Activated CD8-positive, alpha-beta memory T cell treated with anti-CD3 and anti-CD28 coated beads, Interleukin-2, amount 50 U/mL, for 24 hours (primary cell): ENCODE data around the gene GART.
"Not testable (repeated sequence)": the region's sequence is repeated elsewhere in the genome, so short reads cannot be mapped to it uniquely, and the experiment has no call there.

ENCODE experiments used
- DNase-seq: peaks from one replicate; pipeline ENCODE4 v3.0.0-alpha.2; 2020; ENCODE audit errors: extremely low read depth

The GART gene

DNA sequence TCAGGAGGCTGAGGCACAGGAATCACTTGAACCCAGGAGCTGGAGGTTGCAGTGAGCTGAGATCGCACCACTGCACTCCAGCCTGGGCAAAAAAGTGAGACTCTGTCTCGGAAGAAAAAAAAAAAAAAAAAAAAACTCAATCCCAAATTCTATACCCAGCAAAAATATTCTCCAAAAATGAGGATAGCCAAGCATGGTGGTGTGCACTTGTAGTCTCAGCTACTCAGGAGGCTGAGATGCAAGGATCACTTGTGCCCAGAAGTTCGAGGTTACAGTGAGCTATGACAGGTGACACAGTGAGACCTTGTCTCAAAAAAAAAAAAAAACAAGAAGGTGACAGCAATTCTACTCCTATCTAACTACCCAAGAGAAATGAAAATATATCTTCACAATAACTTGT is 68.6 kb downstream of the GART start:
- no peak for DNase-seq

DNA sequence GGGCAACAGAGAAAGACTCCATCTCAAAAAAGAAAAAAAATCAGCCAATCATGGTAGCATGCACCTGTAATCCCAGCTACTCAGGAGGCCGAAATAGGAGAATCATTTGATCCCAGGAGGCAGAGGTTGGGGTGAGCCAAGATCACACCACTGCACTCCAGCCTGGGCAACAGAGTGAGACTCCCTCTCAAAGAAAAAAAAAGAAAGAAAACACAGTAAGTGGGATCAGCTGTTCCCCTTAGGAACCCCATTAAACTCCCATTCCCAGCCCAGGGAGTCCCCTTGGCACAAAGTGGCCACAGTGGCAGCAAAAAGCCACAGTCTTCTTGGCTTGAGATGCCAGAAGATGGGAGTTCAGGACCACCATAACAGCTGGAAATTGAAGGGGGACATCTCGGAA is 71.2 kb downstream of the GART start:
- DNase-seq, result no peak

DNA sequence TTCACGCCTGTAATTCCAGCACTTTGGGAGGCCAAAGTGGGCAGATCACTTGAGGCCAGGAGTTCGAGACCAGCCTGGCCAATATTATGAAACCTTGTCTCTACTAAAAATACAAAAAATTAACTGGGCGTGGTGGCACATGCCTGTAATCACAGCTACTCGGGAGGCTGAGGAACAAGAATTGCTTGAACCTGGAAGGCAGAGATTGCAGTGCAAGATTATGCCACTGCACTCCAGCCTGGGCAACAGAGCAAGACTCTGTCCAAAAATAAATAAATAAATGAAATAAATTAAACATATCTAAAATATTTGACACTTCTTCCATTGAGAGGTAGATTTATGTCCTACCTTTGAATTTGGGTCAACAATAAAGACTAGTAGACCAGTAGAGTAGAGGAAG is 72.7 kb downstream of the GART start:
- DNase-seq, result not testable (repeated sequence)

DNA sequence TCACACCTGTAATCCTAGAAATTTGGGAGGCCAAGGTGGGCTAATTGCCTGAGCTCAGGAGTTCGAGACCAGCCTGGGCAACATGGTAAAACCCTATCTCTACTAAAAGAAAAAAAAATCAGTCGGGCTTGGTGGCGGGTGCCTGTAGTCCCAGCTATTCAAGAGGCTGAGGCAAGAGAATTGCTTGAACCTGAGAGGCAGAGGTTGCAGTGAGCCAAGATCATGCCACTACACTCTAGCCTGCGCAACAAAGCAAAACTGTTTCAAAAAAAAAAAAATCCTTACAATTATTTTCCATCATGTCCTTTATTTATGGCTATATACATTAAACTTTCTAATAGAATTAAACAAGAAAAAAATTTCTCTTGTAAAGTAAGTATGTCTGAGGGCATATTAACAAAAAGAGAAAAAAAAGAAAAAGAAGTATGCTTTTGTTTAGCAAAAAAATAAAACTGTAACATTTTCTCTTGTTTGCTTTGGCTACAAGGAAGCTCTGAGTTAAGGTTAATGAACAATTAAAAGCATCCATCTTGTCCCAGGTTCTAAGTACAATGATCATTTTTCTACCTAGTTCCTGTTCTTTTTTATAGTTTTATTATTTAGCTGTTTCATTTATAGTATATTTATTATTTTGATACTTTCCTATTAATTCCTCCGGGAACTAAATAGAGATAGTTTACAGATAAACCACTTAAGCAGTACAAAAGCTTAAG is 80.2 kb downstream of the GART start:
- no peak for DNase-seq

DNA sequence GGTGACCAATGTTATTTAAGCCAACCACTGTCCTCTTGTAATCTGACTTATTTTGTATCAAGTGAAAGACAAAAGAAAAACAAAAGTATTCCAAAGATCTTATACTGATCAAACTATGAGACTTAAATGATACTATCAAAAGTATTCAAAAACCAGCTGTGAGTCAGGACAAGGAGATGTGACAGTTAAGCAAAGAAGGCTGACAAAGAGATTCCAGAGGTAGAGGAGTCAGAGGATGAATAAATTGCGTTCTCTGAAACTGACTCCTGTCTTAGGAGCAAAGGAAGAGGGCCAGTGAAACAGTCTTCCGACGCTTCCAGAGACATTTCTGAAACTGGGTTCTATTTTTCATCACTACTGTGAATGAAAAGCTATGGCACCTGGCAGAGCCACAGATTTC is 83.1 kb downstream of the GART start:
- DNase-seq, result no peak

DNA sequence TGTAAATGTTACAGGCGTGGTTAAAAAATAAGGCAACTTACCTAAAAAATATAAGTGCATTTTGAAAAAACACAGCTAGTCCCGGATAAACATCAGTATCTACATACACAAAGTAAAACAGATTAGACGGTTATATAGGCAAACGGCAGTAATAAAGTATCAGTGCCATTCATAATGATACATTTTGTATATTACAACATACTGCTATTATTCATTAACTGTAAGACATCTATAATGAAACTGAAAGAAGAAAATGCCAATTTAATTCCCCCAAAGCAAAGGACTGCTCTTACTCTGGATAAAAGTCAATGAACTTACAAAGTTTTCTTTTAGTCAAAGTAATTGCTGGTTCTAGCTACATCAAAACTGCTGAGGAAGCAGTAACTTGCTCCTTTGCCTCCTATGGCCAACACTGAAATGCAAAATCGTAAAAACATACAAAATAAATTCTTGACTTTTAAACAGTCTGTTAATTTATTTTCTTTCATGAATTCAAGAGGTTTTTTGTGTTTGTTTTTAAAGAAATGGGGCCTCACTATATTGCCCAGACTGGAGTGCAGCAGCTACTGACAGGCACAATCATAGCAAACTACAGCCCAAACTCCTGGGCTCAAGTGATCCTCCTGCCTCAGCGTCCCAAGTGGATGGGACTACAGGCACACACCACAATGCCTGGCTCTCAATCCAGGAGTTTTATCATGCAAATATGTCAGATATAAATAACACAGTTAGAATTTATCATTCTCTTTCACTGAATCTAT is 86.1 kb downstream of the GART start:
- no peak for DNase-seq
